D721Med (cell line): ENCODE results near the gene KLRC3.
"Not testable (repeated sequence)": the region's sequence is repeated elsewhere in the genome, so short reads cannot be mapped to it uniquely, and the experiment has no call there.

Experiments
- DNase-seq: peaks from one replicate; pipeline ENCODE4 v3.0.0; 2011; ENCODE audit warnings: low spot score; ENCODE audit not compliant: insufficient read length
- FAIRE-seq: peaks from 2 replicates; lab custom pipeline; 2011; peaks lifted over from hg19 to GRCh38; lab: Jason Lieb, UNC
- TF ChIP-seq, protein P1 (sequence below): IDR thresholded peaks from 2 replicates; pipeline ENCODE4 v1.5.1; 2012; ENCODE audit warnings: mild to moderate bottlenecking, control low read depth; ENCODE audit not compliant: insufficient read depth; ENCODE audit errors: missing control alignments

Gene KLRC3

DNA sequence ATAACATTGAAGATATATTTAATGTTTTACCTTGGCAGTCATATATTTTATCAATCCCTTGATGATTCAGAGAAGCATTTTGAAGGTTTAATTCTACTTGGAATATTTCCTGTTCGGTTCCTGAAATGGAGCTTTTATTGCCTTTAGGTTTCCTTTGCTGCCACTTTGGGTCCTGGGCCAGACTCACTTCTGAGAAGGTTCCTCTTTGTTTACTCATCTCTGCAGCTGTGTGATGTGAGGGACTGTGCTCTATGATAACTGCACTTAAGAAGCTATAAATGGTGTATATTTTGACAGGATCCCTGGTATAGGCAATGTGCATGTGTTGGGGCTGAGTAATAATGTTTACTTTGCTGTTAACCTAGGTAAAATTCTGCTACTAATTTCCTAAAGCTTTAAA, at the start of gene KLRC3:
Gene KLRC3 (minus strand): TSS at position 262 of the 400 bp plus-strand sequence. CDS start 45 bp downstream, at position 217.
- peak; percentile 21 for FAIRE-seq
- not testable (repeated sequence) for DNase-seq

DNA sequence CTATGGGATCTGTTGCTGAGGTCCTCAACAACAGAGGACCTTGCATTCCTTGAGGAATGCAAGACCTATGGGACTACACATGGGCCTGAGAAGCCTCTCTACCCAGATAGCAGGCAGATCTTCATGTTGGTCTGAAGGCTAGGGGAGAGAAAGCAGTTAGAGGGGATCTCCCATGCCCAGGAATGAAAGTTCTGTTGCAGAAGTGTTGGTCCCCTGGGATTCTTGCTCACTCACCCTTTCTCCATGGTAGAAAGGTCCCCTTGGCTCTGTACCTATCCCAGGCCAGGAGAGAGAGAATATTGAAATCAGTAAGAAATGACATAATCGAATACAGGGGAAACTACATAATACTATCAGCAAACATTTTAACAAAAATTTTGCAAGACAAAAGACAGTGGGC, 49.3 kb upstream of the KLRC3 start:
- TF ChIP-seq, protein P1, sequence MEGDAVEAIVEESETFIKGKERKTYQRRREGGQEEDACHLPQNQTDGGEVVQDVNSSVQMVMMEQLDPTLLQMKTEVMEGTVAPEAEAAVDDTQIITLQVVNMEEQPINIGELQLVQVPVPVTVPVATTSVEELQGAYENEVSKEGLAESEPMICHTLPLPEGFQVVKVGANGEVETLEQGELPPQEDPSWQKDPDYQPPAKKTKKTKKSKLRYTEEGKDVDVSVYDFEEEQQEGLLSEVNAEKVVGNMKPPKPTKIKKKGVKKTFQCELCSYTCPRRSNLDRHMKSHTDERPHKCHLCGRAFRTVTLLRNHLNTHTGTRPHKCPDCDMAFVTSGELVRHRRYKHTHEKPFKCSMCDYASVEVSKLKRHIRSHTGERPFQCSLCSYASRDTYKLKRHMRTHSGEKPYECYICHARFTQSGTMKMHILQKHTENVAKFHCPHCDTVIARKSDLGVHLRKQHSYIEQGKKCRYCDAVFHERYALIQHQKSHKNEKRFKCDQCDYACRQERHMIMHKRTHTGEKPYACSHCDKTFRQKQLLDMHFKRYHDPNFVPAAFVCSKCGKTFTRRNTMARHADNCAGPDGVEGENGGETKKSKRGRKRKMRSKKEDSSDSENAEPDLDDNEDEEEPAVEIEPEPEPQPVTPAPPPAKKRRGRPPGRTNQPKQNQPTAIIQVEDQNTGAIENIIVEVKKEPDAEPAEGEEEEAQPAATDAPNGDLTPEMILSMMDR, result no peak
- FAIRE-seq (no peak), DNase-seq (no peak)

DNA sequence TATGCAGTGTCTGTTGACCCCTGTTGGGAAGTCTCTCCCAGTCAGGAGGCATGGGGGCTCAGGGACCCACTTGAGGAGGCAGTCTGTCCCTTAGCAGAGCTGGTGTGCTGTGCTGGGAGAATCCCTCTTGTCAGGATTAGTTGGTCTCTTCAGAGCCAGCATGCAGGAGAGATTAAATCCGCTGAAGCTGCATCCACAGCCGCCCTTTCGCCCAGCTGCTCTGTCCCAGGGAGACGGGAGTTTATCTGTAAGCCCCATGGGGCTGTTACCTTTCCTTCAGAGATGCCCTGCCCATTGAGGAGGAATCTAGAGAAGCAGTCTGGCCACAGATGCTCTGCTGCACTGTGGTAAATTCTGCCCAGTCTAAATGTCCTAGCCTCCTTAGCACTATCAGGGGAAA, 45.9 kb upstream of the KLRC3 start:
- DNase-seq (no peak), FAIRE-seq (no peak)
- TF ChIP-seq, protein P1, result no peak

DNA sequence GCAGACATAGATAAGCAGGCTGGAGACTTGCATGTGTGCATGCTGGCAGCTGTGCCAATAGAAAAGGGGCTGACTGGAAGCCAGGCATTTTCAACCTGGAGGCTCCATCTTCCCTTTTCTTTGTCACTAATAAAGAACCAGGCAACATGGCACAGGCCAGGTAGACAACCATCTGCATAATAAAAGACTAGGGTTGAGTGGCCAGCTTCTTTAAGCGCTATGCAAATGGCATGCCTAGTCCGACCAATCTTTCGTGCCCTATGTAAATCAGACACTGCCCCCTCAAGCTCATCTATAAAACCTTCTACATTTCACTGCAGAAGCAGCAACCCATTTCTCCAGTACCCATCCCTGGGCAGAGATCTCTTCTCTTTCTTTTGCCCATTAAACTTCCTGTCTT, 37.4 kb upstream of the KLRC3 start:
- FAIRE-seq, result no peak
- DNase-seq, result no peak
- TF ChIP-seq, protein P1, result no peak

DNA sequence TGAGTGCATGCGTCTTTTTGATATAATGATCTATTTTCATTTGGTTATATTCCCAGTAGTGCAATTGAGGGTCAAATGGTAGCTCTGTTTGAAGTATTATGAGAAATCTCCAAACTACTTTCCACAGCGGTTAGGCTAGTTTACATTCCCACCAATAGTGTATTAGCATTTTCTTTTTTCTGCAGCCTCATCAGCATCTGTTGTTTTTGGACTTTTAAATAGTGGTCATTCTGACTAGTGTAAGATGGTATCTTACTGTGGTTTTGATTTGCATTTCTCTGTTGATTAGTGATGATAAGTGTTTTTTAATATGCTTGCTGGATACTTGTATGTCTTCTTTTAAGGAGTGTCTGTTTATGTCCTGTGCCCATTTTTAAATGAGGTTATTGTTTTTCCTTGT, 36.5 kb upstream of the KLRC3 start:
- FAIRE-seq (no peak), DNase-seq (no peak)
- TF ChIP-seq, protein P1, result no peak

DNA sequence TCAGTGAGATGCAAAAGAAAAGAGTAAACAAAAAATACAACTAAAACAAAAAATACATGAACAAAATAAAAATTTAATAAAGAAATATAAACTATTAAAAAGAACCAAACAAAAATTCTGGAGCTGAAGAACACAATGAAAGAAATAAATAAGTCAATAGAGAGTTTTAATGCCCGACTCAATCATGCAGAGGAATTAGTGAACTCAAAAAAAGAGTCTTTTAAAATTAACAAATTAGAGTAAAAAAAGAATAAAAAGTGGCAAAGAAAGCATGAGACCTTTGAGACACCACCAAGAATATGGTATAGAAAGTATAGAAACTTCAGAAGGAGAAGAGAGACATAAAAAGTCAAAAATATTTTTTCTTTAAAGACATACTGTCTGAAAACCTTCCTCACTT, 35.4 kb upstream of the KLRC3 start:
- no peak for FAIRE-seq
- TF ChIP-seq, protein P1, result no peak
- DNase-seq, result no peak

DNA sequence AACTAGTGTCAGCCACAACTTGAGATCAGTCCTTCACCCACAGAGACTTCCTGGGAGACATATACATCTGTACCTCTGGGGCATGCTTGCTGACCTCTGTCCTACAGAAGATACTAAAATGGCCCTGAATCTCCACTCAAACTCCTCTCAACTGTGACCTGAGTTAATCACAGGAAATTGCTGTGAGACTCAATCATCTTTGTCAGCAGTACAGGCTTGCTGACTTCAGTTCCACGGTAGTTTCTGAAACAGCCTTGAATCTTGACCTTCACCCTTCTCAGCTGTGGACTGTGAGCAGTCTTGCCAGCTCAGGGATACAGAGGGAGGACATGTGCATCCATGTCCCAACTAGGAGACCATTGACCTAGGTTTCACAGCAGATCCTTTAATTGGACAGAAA, 34.1 kb upstream of the KLRC3 start:
- no peak for FAIRE-seq
- TF ChIP-seq, protein P1, result no peak
- DNase-seq, result no peak

DNA sequence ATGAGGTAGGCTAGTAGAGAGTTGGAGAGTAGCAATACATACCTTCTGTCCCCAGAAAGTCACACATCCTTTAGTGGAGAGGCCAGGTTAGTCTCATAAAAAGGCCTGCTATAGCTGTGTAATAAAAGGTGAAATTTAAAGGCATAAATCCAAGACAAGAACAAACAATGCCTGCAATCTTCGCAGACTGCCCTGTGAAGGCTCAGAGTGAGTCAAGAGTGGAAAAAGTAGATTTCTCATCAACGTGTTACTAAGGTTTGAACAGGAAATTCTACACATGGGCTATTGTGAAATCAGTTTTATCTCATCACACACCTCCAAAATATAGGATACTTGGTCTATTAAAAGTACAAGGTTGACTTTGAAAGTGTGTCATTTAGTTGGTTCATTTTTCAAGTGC, 32.8 kb upstream of the KLRC3 start, which contains the start of gene KLRC1:
Gene KLRC1 (minus strand): TSS at position 222 of the 400 bp plus-strand sequence. CDS start 2,221 bp downstream, outside the sequence.
- no peak for FAIRE-seq
- DNase-seq, result no peak
- TF ChIP-seq, protein P1, result no peak
